GM19193 (cell line): ENCODE measurements around the gene ACSL3.

Experiments used
- POLR2A ChIP-seq: IDR thresholded peaks from 4 replicates; pipeline ENCODE4 v1.6.1; 2011; ENCODE audit not compliant: insufficient read depth, insufficient read length; ENCODE audit errors: extremely low read depth

The ACSL3 gene

DNA sequence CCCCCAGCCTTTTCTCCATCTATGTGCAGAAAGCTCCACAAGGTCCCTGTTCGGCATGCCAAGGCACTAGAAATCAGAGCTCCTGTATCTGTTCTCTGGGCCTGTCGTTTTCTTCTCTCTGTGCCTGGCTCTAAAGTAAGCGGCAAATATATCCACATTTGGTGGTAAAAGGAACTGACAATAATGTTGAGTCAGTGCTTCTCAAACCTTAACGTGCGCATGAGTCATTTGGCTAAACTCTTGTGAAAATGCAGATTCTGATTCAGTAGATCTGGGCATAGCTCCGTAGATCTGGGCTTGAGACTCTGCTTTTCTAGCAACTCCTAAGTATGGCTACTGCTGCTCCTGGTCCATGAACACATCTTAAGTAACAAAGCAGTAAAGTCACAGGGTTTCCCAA is 16.5 kb upstream of the ACSL3 start:
- no peak for TF ChIP-seq POLR2A

DNA sequence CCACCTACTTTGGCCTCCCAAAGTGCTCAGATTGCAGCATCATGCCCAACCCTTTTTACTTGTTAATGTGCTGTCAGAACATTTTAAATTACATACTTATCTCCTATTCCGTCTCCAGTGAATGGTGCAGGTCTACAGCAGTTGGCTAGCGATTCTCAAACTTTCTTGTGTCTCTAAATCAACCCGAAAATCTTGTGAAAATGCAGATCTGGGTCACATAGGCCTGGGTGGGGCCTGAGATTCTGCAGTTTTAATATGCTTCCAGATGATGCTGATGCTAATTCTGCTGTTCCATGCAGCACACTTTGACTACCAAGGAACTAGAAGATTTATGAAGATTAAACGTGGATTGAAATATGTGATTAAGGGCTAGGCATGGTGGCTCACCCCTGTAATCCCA is 14.8 kb upstream of the ACSL3 start:
- no peak for TF ChIP-seq POLR2A

DNA sequence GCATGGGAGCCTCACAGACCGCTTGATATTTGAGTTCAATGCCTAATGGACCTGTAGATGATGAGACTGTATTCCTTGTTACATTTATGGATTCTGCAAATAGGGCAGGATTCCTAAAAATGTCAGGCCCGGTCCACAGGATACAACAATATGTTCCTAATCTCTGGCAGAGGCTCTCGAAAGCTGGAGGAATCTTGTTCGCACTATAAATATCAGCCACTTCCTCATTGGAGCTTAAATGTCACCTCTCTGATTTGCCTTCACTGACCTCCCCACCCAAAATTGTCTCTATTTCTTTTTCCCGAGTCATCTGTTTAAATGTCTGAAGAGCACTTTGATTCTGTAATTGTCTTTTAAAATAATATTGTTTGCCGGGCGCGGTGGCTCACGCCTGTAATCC is 12.0 kb upstream of the ACSL3 start:
- TF ChIP-seq POLR2A: no peak

DNA sequence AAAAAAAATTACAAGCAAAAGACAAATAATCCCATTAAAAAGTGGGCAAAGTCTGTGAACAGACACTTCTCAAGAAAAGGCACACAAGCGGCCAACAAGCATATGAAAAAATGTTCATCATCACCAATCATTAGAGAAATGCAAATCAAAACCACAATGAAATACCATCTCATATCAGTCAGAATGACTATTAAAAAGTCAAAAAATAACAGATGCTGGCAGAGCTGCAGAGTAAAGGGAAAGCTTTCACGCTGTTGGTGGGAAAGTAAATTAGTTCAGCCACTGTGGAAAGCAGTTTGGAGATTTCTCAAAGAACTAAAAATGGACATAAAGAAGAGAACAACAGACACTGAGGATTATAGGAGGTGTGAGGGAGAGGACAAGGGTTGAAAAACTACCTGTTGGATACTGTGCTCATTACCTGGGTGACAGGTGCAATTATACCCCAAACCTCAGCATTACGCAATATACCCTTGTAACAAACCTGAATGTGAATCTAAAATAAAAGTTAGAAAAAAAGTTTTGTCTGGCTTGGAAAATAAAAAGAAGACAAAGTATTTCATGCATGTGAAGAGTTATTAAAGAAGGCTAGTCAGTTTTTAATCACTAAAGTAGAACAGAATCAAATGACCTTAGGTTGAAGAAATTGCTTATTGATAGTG is 8.7 kb upstream of the ACSL3 start:
- TF ChIP-seq POLR2A: no peak

DNA sequence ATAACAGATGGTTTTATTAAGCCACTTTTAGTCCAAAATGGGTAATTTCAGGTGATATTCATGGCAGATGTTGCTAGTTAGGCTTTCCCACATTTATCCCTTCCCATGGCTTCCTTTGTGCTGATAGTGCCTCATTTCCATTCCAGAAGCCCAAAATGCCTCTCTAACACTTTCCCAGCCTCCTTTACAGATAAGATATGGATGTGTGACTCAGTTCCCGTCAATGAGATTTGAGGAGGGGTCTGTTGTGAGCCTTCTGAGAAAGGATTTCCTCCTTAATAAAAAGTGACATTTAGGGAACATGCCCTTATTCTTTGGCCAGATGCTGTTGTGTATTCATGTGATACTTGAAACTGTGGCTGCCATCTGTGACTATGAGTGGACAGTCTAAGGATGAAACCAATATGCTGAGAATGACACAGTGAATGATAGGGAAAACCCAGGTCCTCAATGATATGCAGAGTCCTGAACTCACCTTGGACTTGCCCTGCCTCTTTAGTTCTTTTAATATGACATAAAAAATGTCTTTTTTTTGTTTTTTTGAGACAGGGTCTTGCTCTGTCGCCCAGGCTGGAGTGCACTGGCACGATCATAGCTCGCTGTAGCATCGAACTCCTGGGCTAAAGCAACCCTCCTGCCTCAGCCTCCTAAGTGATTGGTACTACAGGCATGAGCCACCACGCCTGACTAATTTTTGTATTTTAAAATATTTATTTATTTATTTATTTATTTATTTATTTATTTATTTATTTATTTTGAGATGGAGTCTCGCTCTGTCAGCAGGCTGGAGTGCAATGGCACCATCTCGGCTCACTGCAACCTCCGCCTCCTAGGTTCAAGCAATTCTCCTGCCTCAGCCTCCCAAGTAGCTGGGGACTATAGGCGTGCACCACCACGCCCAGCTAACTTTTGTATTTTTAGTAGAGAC is 5.8 kb upstream of the ACSL3 start:
- TF ChIP-seq POLR2A: no peak

DNA sequence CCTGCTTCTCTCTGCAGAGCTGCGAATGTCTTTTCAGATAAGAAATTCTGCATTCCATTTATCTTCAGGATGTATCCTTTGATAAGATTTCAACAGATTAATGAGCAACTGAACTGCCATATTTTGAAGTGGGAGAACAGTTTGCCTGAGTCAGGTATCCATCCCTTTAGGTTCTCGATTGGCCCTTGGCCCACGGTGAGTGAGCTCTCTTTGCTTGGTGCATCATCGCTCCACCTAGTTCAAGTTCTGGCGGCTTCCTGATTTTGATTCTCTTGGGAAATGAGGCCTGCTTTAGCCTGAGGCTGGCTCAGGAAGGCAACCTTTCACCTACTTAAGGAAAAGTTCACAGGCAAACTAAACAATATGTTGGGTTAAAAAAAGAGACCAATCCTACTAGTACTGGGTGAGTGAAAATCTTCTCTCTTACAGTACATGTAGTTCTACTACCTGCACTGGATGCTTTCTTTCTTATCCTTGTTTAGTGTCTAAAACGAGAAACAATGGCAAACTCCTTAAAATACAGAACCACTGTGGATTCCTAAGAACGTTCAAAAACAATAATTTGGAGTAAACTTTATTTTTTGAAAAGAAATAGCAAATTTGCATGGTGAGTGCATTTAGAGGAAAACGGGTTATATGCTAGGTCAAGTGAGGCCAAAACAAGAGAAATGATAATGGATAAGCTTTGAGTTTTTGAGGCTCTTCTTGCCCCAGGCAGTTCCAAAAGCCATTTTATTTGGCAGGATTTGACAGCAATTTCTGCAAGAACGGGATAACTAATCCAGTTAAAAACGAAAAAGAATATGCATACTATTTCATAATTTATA is 837 bp upstream of the ACSL3 start:
- TF ChIP-seq POLR2A: no peak

DNA sequence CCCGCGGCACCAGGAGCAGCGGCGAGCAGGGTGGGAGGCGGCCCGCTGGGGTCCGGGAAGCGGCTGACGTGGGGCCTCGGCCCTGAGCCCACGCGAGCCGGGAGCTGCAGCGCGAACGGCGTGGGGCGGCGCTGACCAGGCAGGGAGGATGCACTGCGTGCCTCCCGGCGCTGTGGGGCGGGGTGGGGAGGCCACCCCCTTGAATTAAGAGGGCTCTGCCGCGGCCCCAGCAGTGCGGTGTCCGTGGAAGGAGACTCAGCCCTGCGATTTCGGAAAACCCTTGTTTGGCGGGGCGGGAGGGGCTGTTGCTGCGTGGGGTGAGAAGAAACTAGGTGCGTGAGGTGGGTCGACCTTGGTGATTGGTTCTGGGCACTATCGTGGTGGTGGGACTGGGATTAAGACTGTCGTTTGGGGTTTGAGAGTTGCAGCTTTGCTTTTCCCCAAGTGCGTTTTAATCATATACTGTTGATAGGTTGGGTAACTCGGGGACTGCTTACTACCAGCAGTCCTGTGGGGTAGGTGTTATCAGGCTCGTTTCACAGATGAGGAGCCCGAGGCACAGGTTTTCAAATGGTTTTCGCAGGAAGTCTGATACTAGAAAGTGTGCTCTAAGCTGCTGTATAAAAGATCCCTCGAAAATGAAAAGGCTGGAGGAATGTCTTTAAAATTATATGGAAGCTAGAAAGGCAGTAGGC is 722 bp downstream of the ACSL3 start:
- no peak for TF ChIP-seq POLR2A

DNA sequence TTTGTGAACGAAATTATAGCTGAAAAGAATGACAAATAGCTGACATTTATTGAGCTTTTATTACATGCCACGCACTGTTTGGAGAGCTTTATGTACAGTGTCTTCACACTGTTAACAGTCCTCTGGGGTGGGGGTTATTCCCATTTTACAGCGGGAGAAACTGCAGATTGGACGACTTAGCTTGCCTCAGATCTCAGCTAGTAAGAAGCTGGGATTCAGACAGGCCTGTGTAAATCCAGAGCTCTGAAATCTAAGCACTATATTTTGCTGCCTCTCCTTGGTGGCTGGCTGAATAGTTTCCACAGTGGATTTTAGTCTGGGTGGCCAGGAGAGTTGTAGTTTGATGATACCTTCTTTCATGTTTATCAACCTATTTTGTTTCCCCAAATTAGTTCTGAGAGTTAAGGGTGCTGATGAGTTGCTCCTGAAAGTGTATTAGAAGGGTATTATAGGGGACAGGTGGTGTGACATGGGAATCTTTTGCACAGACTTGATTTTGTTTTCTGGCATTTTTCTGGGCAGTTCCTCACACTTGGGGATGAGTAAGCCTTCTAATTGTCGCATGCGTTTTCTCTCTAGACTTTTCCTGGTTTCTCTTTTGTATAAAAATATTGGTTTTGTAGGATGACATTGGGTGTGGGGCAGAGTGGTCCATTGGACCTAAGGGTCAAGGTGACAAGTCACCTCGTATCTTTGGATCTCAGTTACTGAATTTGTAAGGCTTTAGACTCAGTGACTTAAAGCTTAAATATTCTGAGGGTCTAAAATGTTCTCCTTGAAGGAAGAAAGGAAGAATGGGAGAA is 1.5 kb downstream of the ACSL3 start:
- no peak for TF ChIP-seq POLR2A

DNA sequence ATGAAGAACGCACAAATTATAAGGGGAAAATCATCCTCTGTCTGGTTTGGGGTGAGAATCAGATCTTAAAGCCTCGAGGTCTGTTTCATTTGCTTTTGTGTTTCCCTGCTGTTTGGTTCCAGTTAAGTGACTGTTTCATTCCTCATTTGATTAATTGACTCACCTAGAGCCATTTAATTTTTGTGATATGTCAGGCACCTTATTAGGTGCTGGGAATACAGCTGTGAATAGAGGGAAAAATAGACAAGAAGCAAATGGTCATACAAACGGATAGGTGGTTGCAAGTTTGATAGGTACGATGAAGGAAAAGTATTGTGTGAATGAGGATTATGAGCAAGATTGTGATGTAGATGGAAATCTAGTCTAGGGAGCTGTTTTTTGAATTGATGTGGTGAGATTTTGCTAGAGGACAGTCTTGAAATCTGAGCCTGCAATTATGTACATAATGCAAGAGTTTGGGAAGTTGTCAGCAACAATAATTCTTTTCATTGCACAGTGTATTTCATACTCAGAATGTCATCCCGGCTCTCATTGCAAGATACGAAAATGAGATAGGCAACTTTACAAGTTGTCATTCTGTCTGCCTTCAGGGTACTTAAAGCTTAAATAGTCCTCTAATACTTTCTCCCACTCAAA is 2.2 kb downstream of the ACSL3 start:
- TF ChIP-seq POLR2A: no peak

DNA sequence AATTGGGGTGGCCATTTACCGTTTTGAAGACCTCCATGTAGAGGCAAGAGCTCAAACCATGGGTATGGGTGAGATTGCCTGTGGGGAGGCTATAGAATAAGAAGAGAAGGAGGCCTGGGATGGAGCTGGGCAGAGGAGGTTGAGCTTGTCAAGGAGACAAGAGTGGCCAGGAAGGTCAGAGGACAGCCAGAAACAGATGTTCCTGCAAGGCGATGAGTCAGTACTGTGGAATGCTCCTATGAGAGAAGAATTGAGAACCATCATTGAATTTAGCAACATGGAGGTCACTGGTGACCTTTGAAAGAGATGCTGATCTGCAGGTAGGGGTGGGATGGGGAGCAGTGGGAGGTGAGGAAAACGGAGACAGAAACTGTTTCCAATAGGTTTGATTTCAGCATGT is 3.5 kb downstream of the ACSL3 start:
- TF ChIP-seq POLR2A: no peak

DNA sequence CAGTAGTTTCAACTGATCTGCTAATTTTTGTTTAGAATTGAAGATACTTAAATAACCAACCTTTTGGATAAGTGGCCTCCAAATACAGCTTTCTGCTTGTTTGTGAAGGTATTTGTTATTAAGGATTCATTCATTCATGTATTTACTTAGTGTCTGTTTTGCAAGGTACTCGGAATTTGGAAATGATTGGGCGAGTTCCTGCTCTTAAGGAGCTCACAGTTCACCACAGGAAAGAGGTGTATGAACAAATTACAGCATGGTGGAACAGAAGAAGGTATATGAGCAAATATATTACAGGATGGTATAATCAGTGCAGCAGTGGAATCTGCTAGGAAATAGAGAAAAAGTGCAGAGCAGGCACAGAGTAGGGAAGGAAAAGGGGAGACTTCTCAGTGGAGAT is 4.5 kb downstream of the ACSL3 start:
- no peak for TF ChIP-seq POLR2A

DNA sequence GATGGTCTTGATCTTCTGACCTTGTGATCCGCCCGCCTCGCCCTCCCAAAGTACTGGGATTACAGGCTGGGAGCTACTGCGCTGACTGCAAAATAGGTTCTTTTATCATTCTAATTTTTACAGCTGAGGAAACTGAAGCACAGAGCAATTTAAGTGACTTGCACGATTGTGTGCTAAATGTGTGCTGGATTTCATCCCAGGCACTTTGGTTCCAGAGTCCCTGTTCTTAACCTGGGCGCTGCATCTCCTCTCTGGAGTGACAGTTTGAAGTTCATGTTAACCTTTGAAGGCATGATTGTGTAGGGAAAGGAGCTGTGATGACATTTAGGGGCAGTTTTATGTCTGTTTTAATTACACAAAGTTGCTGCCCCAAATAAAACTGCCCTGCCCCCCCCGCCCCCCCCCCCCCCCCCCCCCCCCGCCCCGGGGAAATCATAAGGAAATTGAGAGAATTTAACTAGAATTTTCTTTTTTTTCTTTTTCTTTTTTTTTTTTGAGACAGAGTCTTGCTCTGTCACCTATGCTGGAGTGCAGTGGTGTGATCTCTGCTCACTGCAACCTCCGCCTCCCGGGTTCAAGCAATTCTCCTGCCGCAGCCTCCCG is 5.6 kb downstream of the ACSL3 start:
- TF ChIP-seq POLR2A: no peak

DNA sequence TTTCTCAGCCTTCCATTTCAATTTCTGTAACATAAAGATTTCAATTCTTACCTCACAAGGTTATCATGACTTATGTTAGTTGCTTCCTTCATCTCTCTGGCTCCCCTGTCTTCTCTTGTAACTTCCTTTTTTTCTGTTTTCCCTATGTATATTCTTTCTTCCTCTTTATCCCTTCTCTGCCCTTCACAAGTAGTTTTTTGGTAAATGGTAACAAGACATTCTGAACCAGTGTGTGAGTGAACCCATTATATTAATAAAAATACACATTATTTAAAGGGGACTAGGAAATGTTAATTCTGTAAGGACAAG is 8.4 kb downstream of the ACSL3 start:
- TF ChIP-seq POLR2A: no peak
